Upper lobe of left lung (tissue), 4 donors: Measurements from ENCODE around the gene ASTN1.

ENCODE experiments used
- EP300 ChIP-seq, 4 donors: sonication (generic); formaldehyde crosslinking; IDR thresholded peaks; one replicate each; pipeline ENCODE4 v1.5.1; 2017; ENCODE audit warnings: antibody characterized with exemption in 4 of 4, control low read depth in 2 of 4
- POLR2A ChIP-seq, 4 donors: fragments of 450-650 bp; IDR thresholded peaks; one replicate each; pipeline ENCODE4 v1.5.1; 2016 to 2017; ENCODE audit warnings: antibody characterized with exemption in 4 of 4, mild to moderate bottlenecking in 2 of 4
- POLR2AphosphoS5 ChIP-seq, 2 donors: sonication (generic); formaldehyde crosslinking; IDR thresholded peaks; one replicate each; pipeline ENCODE4 v1.5.1; 2017; ENCODE audit warnings: antibody characterized with exemption in 2 of 2
- TF ChIP-seq, protein P1 (sequence below), 6 experiments: fragments of 450-650 bp in 4 of 6; fragments of 200-600 bp in 2 of 6; sonication (generic) in 2 of 6; IDR thresholded peaks; one replicate each; pipeline ENCODE4 v1.5.1; 2016 to 2019; ENCODE audit warnings: antibody characterized with exemption in 6 of 6

DNA sequence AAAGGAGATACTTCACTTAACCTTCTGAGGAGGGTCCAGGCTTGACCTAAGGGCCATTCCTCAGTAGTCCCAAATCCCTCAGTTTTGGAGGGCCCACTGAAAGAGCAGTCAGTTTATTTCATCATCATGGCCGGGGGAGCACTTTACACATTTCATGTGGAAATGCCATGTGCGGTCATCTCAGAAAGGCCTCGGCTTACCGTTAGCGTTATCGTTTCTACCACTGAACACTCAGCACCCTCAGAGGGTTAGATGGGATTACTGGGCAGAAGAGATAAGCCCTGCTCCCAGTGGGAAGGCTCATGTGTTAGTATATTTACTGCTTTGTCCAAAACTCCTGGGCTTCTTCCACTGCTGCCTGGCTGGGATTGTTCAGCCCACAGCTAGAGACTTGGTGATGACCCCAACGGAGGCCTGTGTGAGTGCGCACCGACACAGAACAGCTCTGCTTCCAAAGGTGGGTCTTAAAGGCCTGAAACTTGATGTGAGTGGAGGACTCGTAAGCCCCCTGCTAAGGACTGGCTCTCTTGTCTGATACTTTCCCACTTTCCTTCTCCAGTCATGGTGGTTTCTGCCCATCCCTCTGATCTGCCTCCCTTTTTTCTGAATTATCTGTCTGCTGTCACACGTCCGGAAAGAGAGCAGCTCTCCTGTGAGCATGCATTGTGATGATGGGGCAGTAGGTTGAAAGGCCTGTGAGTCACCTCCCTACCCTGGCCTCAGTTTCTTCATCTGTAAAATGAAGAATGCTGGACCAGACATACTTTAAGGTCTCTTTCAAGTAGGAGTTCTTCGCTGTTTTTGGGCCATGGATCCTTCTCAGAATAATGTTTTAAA, 284.5 kb downstream of the ASTN1 start:
- TF ChIP-seq POLR2A (IDR thresholded peaks at IDR 0.05) (no peak), POLR2AphosphoS5 (IDR thresholded peaks at IDR 0.05) (no peak), EP300 (IDR thresholded peaks at IDR 0.05) (no peak)
- TF ChIP-seq, protein P1, sequence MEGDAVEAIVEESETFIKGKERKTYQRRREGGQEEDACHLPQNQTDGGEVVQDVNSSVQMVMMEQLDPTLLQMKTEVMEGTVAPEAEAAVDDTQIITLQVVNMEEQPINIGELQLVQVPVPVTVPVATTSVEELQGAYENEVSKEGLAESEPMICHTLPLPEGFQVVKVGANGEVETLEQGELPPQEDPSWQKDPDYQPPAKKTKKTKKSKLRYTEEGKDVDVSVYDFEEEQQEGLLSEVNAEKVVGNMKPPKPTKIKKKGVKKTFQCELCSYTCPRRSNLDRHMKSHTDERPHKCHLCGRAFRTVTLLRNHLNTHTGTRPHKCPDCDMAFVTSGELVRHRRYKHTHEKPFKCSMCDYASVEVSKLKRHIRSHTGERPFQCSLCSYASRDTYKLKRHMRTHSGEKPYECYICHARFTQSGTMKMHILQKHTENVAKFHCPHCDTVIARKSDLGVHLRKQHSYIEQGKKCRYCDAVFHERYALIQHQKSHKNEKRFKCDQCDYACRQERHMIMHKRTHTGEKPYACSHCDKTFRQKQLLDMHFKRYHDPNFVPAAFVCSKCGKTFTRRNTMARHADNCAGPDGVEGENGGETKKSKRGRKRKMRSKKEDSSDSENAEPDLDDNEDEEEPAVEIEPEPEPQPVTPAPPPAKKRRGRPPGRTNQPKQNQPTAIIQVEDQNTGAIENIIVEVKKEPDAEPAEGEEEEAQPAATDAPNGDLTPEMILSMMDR (IDR thresholded peaks at IDR 0.05), result no peak
